ENCODE results near the gene TMCC3.
"Not testable (repeated sequence)": the region's sequence is repeated elsewhere in the genome, so short reads cannot be mapped to it uniquely, and the experiment has no call there.

The TMCC3 gene

DNA sequence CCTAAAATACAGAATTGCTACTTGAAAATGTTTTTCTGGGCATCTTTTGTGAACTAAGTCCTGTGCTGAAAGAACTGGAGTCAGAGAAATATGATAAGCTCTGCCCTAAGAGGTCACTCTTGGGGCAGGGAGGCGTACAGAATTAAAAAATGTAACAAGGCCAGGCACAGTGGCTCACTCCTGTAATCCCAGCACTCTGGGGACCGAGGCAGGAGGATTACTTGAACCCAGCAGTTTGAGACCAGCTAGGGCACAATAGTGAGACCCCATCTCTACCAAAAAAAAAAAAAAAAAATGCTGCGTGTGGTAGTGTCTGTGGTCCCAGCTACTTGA is 46.0 kb downstream of the TMCC3 start:
- no peak for DNase-seq (ENCODE audit: low read depth)
- H3K4me3 ChIP-seq (ENCODE audit: low read length): no peak overlapping the region
- TF ChIP-seq, protein P1, sequence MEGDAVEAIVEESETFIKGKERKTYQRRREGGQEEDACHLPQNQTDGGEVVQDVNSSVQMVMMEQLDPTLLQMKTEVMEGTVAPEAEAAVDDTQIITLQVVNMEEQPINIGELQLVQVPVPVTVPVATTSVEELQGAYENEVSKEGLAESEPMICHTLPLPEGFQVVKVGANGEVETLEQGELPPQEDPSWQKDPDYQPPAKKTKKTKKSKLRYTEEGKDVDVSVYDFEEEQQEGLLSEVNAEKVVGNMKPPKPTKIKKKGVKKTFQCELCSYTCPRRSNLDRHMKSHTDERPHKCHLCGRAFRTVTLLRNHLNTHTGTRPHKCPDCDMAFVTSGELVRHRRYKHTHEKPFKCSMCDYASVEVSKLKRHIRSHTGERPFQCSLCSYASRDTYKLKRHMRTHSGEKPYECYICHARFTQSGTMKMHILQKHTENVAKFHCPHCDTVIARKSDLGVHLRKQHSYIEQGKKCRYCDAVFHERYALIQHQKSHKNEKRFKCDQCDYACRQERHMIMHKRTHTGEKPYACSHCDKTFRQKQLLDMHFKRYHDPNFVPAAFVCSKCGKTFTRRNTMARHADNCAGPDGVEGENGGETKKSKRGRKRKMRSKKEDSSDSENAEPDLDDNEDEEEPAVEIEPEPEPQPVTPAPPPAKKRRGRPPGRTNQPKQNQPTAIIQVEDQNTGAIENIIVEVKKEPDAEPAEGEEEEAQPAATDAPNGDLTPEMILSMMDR (IDR thresholded peaks at IDR 0.05; ENCODE audit: insufficient read depth, low read depth, low read length, missing control alignments): no peak

DNA sequence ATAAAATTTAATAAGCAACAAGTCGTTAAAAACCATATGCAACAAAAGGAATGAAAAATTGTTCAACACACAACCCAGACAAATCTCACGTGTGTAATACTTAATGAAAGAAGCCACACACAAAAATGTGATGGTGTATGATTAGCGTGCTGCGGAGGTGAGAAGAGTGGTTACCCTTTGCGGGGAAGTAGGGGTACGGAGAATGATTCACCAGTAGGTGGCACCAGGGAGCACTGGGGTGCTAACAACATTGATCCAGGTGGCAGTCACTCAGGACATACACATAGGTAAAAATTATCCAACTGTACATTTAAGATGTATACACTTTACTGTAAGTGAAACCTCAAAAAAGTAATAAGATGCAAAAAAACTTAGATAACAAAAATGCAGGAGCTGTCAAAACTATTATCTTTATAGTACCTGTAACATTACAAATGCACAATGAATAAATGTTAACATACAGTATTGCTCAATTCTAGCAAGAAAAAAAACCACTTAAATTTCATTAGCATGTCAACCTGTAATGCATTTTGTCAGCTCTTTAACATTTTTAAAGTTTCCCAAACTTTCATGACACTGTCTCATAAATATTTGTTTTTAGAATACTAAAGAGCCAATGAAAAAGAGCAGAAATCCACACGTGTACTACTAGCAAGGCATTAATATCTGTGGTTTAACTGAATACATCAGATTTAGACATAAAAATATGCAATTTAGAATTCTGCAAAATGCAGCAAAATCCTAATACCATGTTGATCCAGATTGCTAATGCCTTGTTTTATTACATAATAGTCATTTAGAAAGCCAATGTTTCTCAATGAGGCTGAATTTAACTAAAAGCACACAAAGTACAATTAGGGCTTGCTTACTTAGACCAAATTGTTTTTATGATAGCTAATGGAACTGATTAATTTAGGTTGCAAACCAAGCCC is 46.7 kb downstream of the TMCC3 start:
- peak; percentile 60 for DNase-seq (ENCODE audit: low read depth)
- TF ChIP-seq, protein P1 (IDR thresholded peaks at IDR 0.05; ENCODE audit: insufficient read depth, low read depth, low read length, missing control alignments): peak; percentile 89
- H3K4me3 ChIP-seq (ENCODE audit: low read length): no peak overlapping the region

DNA sequence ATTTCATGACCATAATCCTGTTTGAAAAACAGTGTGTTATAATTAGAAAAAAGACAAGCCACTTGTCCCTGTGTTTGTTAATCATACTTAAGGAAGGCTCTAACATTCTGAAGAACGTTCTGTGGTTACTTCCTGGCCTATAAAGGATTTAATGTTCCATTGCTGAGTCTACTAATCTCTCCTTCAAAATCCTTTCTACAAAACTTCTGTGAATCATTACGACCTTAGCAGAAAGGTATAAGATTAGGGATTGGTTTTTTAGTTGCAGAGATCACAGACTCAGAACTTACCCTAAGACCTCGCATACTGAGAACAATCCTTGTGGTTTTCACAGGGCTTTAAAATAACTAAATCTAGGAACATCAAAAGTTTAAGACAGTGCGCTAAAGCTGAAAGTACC is 48.3 kb downstream of the TMCC3 start:
- no peak for DNase-seq (ENCODE audit: low read depth)
- TF ChIP-seq, protein P1 (IDR thresholded peaks at IDR 0.05; ENCODE audit: insufficient read depth, low read depth, low read length, missing control alignments): no peak
- no peak overlapping the region for H3K4me3 ChIP-seq (ENCODE audit: low read length)

DNA sequence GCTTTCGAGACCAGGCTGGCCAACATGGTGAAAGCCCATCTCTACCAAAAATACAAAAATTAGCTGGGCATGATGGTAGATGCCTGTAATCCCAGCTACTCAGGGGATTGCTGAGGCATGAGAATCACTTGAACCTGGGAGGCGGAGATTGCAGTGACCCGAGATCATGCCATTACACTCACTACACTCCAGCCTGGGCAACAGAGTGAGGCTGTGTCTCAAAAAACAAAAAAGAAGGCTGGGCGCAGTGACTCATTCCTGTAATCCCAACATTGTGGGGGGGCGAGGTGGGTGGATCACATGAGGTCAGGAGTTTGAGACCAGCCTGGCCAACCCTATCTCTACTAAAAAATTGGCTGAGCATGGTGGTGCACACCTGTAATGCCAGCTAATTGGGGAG is 49.0 kb downstream of the TMCC3 start:
- peak; percentile 27 for DNase-seq (ENCODE audit: low read depth)
- H3K4me3 ChIP-seq (ENCODE audit: low read length): not testable (repeated sequence)

DNA sequence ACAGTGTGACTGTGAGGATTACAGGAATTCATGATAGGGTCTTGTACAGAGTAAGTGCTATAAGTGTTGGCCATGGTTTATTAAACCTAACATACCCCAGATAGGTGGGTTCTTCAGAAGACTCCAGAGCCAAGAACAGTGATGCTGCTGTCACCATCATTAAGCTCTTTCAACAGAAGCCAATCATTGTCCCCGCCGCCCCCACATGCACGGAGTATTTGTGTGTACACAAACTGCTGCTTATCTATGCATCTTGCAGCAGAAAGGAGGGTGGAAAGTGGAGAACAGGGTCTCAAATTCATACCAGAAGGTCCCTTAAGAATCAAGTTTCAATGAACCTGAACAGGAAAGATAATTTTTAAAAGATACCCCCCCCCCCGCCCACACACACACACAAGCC is 51.2 kb downstream of the TMCC3 start:
- DNase-seq (ENCODE audit: low read depth): no peak
- no peak overlapping the region for H3K4me3 ChIP-seq (ENCODE audit: low read length)
- TF ChIP-seq, protein P1 (IDR thresholded peaks at IDR 0.05; ENCODE audit: insufficient read depth, low read depth, low read length, missing control alignments): no peak

DNA sequence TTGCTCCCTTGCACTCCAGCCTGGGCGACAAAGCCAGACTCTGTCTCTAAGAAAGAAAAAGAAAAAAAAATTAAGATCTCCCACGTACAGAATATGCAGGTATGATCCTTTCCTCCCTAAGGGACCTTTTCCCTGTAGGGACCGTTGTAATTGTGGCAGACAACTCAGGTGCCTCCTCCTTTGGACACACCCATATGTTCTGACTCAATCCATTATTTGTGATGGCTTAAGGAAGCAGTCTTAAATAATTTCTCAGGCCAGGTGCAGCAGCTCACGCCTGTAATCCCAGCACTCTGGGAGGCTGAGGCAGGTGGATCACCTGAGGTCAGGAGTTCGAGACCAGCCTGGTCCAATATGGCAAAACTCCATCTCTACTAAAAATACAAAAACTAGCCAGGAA is 53.1 kb downstream of the TMCC3 start:
- peak; percentile 64 for DNase-seq (ENCODE audit: low read depth)
- TF ChIP-seq, protein P1 (IDR thresholded peaks at IDR 0.05; ENCODE audit: insufficient read depth, low read depth, low read length, missing control alignments): no peak
- H3K4me3 ChIP-seq (ENCODE audit: low read length): no peak overlapping the region

DNA sequence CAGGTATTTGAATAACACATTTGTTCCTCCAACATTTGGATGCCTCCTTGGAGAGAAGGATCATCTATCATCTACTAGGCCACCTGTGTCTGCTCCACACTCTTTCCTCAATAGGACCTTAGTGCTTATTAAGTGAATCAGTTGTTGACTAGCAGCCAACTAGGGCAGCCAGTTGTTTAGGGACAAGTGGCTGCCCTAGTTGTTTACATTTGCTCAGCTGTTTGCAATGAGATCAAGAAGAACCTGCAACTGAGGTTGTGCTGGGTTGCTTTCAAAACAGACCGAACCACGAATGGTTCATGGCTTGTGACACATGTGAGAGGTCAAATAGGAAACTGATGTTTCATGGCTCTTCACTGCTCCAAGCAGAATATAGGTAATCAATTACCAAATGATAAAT is 53.8 kb downstream of the TMCC3 start:
- TF ChIP-seq, protein P1 (IDR thresholded peaks at IDR 0.05; ENCODE audit: insufficient read depth, low read depth, low read length, missing control alignments): no peak
- no peak overlapping the region for H3K4me3 ChIP-seq (ENCODE audit: low read length)
- peak; percentile 54 for DNase-seq (ENCODE audit: low read depth)

All from epithelial cell of esophagus (primary cell).